Mononuclear cell (primary cell): Measurements from ENCODE around the gene RIF1. TPM values are rescaled to one million over a fixed set of nuclear protein-coding genes. Genes with fewer than 3 reads are reported as not detected.

Experiments
- H3K27me3 ChIP-seq: 2 replicates; pipeline ENCODE4 v1.6.0; 2011; ENCODE audit warnings: low read length, control low read depth; ENCODE audit not compliant: insufficient read depth
- H3K4me1 ChIP-seq: 2 replicates; pipeline ENCODE4 v1.5.1; 2011; ENCODE audit warnings: mild to moderate bottlenecking, low read length, control low read depth; ENCODE audit not compliant: insufficient read depth
- H3K4me3 ChIP-seq: 2 replicates; pipeline ENCODE4 v1.5.1; 2011; ENCODE audit warnings: mild to moderate bottlenecking, low read length, moderate library complexity
- H3K9me3 ChIP-seq: 2 replicates; pipeline ENCODE4 v1.5.1; 2011; ENCODE audit warnings: low read depth, mild to moderate bottlenecking, control low read depth, low read length
- total RNA-seq: library from RNA; depleted of rRNA; stranded (reverse); fragments of >200 nt; gene quantifications from one replicate; pipeline ENCODE4 v1.2.3, GENCODE V29; 2012

RIF1 gene
- total RNA-seq, 1 donor: 66.7 TPM

GRCh38 chr2:151475071-151475470 is 65.4 kb downstream of the RIF1 start:
- Histone ChIP-seq H3K27me3 (no peaks in the 10 kb centered on the region), H3K9me3 (no peaks in the 10 kb centered on the region), H3K4me3 (no peak overlapping the region), H3K4me1 (peaks cover 11% of the 10 kb centered on the region)

- H3K27me3 ChIP-seq: no peaks in the 10 kb centered on the region
- no peak overlapping the region for H3K4me3 ChIP-seq
- H3K4me1 ChIP-seq: peaks cover 11% of the 10 kb centered on the region
- H3K9me3 ChIP-seq: no peaks in the 10 kb centered on the region
These were observed 66.6 kb downstream of the RIF1 start for GRCh38 chr2:151476287-151476686.

GRCh38 chr2:151478011-151478410 is 68.3 kb downstream of the RIF1 start:
- Histone ChIP-seq H3K4me1 (peaks cover 11% of the 10 kb centered on the region), H3K9me3 (no peaks in the 10 kb centered on the region), H3K27me3 (no peaks in the 10 kb centered on the region), H3K4me3 (no peak overlapping the region)

GRCh38 chr2:151481744-151482143 is 72.0 kb downstream of the RIF1 start:
- Histone ChIP-seq H3K4me3 (no peak overlapping the region), H3K27me3 (no peaks in the 10 kb centered on the region), H3K9me3 (no peaks in the 10 kb centered on the region), H3K4me1 (no peaks in the 10 kb centered on the region)

GRCh38 chr2:151482171-151482725 is 72.5 kb downstream of the RIF1 start:
- no peaks in the 10 kb centered on the region for H3K4me1 ChIP-seq
- H3K4me3 ChIP-seq: no peak overlapping the region
- no peaks in the 10 kb centered on the region for H3K9me3 ChIP-seq
- H3K27me3 ChIP-seq: no peaks in the 10 kb centered on the region

GRCh38 chr2:151483546-151483945 is 73.8 kb downstream of the RIF1 start:
- Histone ChIP-seq H3K27me3 (no peaks in the 10 kb centered on the region), H3K4me3 (no peak overlapping the region), H3K4me1 (no peaks in the 10 kb centered on the region), H3K9me3 (no peaks in the 10 kb centered on the region)

- H3K27me3 ChIP-seq: no peaks in the 10 kb centered on the region
- H3K4me3 ChIP-seq: no peak overlapping the region
- H3K9me3 ChIP-seq: no peaks in the 10 kb centered on the region
- no peaks in the 10 kb centered on the region for H3K4me1 ChIP-seq
These were observed 74.4 kb downstream of the RIF1 start for GRCh38 chr2:151484100-151484499.

GRCh38 chr2:151486053-151486452 is 76.4 kb downstream of the RIF1 start:
- no peaks in the 10 kb centered on the region for H3K9me3 ChIP-seq
- H3K4me3 ChIP-seq: no peak overlapping the region
- H3K27me3 ChIP-seq: no peaks in the 10 kb centered on the region
- H3K4me1 ChIP-seq: no peaks in the 10 kb centered on the region

- no peaks in the 10 kb centered on the region for H3K27me3 ChIP-seq
- H3K9me3 ChIP-seq: no peaks in the 10 kb centered on the region
- H3K4me1 ChIP-seq: no peaks in the 10 kb centered on the region
- H3K4me3 ChIP-seq: no peak overlapping the region
These were observed 80.6 kb downstream of the RIF1 start for GRCh38 chr2:151490276-151490675.

GRCh38 chr2:151491496-151491895 is 81.8 kb downstream of the RIF1 start:
- Histone ChIP-seq H3K27me3 (no peaks in the 10 kb centered on the region), H3K4me3 (no peak overlapping the region), H3K4me1 (no peaks in the 10 kb centered on the region), H3K9me3 (no peaks in the 10 kb centered on the region)

GRCh38 chr2:151498178-151498577 is 88.5 kb downstream of the RIF1 start:
- Histone ChIP-seq H3K9me3 (no peaks in the 10 kb centered on the region), H3K4me3 (no peak overlapping the region), H3K4me1 (no peaks in the 10 kb centered on the region), H3K27me3 (no peaks in the 10 kb centered on the region)

GRCh38 chr2:151506170-151506569 is 96.5 kb downstream of the RIF1 start:
- Histone ChIP-seq H3K4me1 (no peaks in the 10 kb centered on the region), H3K4me3 (no peak overlapping the region), H3K27me3 (no peaks in the 10 kb centered on the region), H3K9me3 (no peaks in the 10 kb centered on the region)

GRCh38 chr2:151508519-151508918 is 98.8 kb downstream of the RIF1 start:
- Histone ChIP-seq H3K9me3 (no peaks in the 10 kb centered on the region), H3K4me1 (no peaks in the 10 kb centered on the region), H3K27me3 (no peaks in the 10 kb centered on the region), H3K4me3 (no peak overlapping the region)

GRCh38 chr2:151518802-151519201 is 109.1 kb downstream of the RIF1 start:
- no peaks in the 10 kb centered on the region for H3K4me1 ChIP-seq
- H3K9me3 ChIP-seq: no peaks in the 10 kb centered on the region
- H3K27me3 ChIP-seq: no peaks in the 10 kb centered on the region
- H3K4me3 ChIP-seq: no peak overlapping the region

- Histone ChIP-seq H3K4me3 (no peak overlapping the region), H3K4me1 (no peaks in the 10 kb centered on the region), H3K27me3 (no peaks in the 10 kb centered on the region), H3K9me3 (no peaks in the 10 kb centered on the region)
These were observed 111.3 kb downstream of the RIF1 start for GRCh38 chr2:151520976-151521375.

GRCh38 chr2:151522556-151522955 is 112.9 kb downstream of the RIF1 start:
- Histone ChIP-seq H3K4me1 (no peaks in the 10 kb centered on the region), H3K4me3 (no peak overlapping the region), H3K9me3 (no peaks in the 10 kb centered on the region), H3K27me3 (no peaks in the 10 kb centered on the region)
